ENCODE data around the gene PIK3R3.
"Not testable (repeated sequence)": the region's sequence is repeated elsewhere in the genome, so short reads cannot be mapped to it uniquely, and the experiment has no call there.

The PIK3R3 gene

GRCh38 chr1:46062651-46063319 lies 69.6 kb downstream of the PIK3R3 start:
- DNase-seq: peak; percentile 76

- no peak for DNase-seq
Observed at GRCh38 chr1:46061146-46061545, 71.3 kb downstream of the PIK3R3 start.

- DNase-seq: no peak
Observed at GRCh38 chr1:46058936-46059335, 73.5 kb downstream of the PIK3R3 start.

- DNase-seq: no peak
Observed at GRCh38 chr1:46057781-46058180, 74.6 kb downstream of the PIK3R3 start.

- DNase-seq: not testable (repeated sequence)
Observed at GRCh38 chr1:46057215-46057614, 75.2 kb downstream of the PIK3R3 start.

- no peak for DNase-seq
Observed at GRCh38 chr1:46056325-46056724, 76.1 kb downstream of the PIK3R3 start.

- DNase-seq: no peak
Observed at GRCh38 chr1:46053734-46054133, 78.7 kb downstream of the PIK3R3 start.

- no peak for DNase-seq
Observed at GRCh38 chr1:46044116-46044515, 88.3 kb downstream of the PIK3R3 start.

GRCh38 chr1:46043458-46044017 lies 88.9 kb downstream of the PIK3R3 start:
- DNase-seq: peak; percentile 59

- no peak for DNase-seq
Observed at GRCh38 chr1:46041974-46042373, 90.5 kb downstream of the PIK3R3 start.

GRCh38 chr1:46041551-46041950 lies 90.9 kb downstream of the PIK3R3 start:
- DNase-seq: no peak

- peak; percentile 25 for DNase-seq
Observed at GRCh38 chr1:46039571-46040052, 92.8 kb downstream of the PIK3R3 start.

- peak; percentile 88 for DNase-seq
Observed at GRCh38 chr1:46036894-46037839, 95.3 kb downstream of the PIK3R3 start.

GRCh38 chr1:46034601-46035516 lies 97.6 kb downstream of the PIK3R3 start:
- no peak for DNase-seq

GRCh38 chr1:46030876-46031660 lies 101.4 kb downstream of the PIK3R3 start:
- no peak for DNase-seq

- no peak for DNase-seq
Observed at GRCh38 chr1:46030074-46030870, 102.2 kb downstream of the PIK3R3 start.

GRCh38 chr1:46027788-46028573 lies 104.4 kb downstream of the PIK3R3 start:
- no peak for DNase-seq

- DNase-seq: no peak
Observed at GRCh38 chr1:46026531-46026930, 105.9 kb downstream of the PIK3R3 start.

GRCh38 chr1:46021046-46021996 lies 111.1 kb downstream of the PIK3R3 start:
- no peak for DNase-seq

All from suppressor macrophage treated with lipopolysaccharide for 4 hours (primary cell).